ENCODE results near the gene OR4M1.
"Not testable (repeated sequence)": the region's sequence is repeated elsewhere in the genome, so short reads cannot be mapped to it uniquely, and the experiment has no call there.

OR4M1 gene, protein sequence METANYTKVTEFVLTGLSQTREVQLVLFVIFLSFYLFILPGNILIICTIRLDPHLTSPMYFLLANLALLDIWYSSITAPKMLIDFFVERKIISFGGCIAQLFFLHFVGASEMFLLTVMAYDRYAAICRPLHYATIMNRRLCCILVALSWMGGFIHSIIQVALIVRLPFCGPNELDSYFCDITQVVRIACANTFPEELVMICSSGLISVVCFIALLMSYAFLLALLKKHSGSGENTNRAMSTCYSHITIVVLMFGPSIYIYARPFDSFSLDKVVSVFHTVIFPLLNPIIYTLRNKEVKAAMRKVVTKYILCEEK

DNA sequence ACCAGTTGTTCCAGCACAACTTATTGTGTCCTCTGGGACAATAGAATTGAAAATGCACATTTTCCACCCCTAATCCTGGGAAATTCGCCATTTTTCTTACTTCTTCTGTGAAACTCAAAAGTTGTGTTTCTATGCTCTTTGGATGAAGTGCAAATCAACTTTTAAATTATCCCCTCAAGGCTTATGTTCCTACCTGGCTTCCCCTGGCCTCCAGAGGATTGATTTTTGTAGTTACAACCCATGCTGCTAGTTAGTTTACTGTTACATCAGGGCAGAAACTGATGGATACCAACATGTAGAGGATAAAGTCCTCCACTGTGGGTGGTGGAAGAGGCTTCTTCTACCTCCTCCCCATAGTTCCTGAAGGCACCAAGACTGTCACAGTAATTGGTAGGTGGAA lies at the start of gene OR4M1:
Gene OR4M1, plus strand, starts transcription at position 301 of the 400 bp plus-strand sequence. CDS start 6,819 bp downstream, outside the sequence.
- not testable (repeated sequence) for H3K4me3 ChIP-seq; DNase-seq (ENCODE audit: low spot score); H3K27ac ChIP-seq

DNA sequence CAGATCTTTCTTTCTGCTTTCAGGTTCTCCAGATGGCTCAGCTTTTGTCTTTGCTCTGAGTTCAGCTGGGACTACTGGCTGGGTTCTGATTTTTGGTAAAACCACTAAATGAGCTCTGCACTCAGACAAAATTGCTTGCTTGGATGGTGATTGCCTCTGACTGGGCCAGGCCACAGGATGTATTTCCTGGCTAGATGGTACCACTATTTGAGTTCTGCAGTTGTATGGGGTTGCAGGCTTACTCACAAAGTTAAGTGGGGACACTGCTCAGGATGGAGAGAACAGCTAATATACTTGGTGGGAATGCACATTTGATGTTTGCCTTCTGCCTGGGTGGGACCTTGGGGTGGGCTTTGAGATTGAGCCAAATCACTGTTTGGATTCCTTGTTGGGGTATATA lies 43.9 kb upstream of the OR4M1 start:
- TF ChIP-seq, protein P1, sequence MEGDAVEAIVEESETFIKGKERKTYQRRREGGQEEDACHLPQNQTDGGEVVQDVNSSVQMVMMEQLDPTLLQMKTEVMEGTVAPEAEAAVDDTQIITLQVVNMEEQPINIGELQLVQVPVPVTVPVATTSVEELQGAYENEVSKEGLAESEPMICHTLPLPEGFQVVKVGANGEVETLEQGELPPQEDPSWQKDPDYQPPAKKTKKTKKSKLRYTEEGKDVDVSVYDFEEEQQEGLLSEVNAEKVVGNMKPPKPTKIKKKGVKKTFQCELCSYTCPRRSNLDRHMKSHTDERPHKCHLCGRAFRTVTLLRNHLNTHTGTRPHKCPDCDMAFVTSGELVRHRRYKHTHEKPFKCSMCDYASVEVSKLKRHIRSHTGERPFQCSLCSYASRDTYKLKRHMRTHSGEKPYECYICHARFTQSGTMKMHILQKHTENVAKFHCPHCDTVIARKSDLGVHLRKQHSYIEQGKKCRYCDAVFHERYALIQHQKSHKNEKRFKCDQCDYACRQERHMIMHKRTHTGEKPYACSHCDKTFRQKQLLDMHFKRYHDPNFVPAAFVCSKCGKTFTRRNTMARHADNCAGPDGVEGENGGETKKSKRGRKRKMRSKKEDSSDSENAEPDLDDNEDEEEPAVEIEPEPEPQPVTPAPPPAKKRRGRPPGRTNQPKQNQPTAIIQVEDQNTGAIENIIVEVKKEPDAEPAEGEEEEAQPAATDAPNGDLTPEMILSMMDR (IDR thresholded peaks at IDR 0.05), result no peak
- no peak overlapping the region for H3K27ac ChIP-seq
- no peak overlapping the region for H3K4me3 ChIP-seq
- DNase-seq (ENCODE audit: low spot score), result no peak

DNA sequence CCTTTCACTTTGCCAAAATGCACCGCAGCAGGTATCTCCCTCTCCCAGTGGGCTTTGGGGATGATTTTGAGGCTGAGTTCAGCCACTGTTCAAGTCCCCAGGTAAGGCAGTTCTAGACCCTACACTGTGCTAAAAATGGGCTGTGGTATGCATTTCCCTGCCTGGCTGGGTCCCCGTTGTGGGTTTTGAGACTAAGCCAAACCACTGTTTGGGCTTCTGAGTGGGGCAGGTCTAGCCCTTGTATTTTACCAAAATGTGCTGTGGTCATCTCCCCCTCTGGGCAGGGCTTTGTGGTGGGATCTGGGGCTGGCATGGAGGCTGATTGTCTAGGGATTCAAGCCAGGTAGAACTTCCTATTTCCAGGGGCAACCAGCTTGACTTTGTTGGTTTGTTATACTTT lies 43.5 kb upstream of the OR4M1 start:
- TF ChIP-seq, protein P1 (IDR thresholded peaks at IDR 0.05), result no peak
- Histone ChIP-seq H3K4me3 (no peak overlapping the region), H3K27ac (no peak overlapping the region)
- no peak for DNase-seq (ENCODE audit: low spot score)

DNA sequence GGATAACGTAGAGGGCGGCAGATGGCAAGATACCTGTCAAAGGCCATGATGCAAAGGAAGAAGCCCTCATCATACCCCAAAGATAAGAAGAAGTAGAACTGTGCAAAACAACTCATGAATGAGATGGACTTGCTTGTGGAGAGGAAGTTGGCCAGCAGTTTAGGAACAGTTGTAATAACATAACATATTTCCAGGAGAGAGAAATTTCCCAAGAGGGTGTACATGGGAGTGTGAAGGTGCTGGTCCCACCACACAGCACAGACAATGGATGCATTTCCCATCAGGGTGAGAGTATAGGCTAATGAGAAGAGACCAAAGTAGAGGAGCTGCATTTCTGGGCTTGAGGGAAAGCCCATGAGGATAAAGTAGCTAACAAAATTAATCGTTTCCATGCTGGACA lies 39.4 kb upstream of the OR4M1 start:
- not testable (repeated sequence) for H3K27ac ChIP-seq; DNase-seq (ENCODE audit: low spot score); H3K4me3 ChIP-seq

DNA sequence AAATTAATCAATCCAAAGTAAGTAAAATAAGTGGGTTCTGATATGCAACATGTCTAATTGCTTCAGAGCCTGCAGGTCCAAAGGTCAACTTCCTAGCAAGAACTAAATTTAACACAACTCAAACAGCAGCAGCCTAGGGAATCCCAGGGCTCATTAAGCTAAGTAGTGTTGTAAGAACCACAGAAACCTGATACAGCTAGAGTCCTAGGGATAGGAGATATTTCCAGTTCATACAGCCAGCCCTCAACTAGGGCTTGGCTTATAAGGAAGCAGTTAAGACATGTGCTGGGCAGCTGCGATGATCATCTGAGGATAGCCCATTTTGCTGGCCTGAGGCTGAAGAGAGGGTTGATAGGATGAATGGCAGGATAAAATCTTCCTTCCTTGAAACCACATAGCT lies 30.0 kb upstream of the OR4M1 start, which contains the start of gene OR4Q3:
Gene OR4Q3, plus strand, starts transcription at position 316 of the 400 bp plus-strand sequence.
- no peak within 1 kb of the TSS for H3K4me3 ChIP-seq
- TF ChIP-seq, protein P1 (IDR thresholded peaks at IDR 0.05), result no peak
- no peak for DNase-seq (ENCODE audit: low spot score)
- no peak within 1 kb of the TSS for H3K27ac ChIP-seq

DNA sequence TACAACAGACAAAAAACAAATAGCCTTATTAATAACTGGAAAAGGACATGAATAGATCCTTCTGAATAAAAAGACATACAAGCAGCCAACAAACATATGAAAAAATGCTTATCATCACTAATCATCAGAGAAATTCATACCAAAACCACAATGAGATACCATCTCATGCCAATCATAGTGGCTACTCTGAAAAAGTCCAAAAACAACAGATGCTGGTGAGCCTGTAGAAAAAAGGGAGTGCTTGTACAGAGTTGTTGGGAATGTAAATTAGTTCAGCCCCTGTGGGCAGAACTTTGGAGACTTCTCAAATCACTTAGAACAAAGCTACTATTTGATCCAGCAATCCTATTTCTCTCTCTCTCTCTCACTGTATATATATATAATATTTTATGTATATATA lies 21.0 kb upstream of the OR4M1 start:
- H3K4me3 ChIP-seq; H3K27ac ChIP-seq; DNase-seq (ENCODE audit: low spot score): not testable (repeated sequence)

DNA sequence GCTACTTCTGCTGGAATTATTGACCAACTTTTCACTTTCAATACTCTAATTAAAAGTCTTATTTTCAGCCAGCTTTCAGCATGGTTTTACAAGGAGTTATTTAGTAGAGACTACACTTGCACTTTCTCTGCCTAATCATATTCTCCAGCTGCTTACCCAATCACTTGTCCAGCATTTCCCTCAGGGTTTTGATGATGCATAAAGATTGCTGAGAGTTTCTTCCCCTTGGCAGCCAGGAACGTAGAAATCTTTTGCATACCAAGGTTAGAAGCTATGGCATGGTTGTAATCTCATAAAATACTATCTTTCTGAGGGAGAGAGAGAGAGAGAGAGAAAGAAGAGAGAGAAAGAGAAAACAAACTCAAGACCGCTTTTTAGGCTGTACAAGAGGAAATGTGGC lies 19.1 kb upstream of the OR4M1 start:
- Histone ChIP-seq H3K27ac (no peak overlapping the region), H3K4me3 (no peak overlapping the region)
- TF ChIP-seq, protein P1 (IDR thresholded peaks at IDR 0.05), result no peak
- DNase-seq (ENCODE audit: low spot score), result no peak

DNA sequence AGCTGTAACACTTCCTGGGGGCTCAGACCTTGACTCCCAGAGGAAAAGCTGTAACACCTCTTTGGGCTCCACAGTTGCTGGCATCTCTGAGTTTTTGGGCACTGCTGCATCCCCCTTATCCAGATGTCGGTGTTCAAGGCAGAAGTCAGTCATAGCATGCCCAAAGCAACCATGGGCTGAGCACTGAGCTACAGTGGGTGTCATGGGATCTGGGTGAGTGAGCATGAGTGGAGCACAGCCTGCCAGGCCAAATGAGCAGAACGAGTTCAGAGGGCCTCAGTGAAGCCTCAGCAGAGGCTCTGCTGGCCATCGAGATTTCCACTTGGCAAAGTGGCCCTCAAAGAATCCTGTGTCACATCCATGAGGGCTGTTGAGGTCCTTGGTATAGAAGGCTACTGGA lies 1.8 kb upstream of the OR4M1 start:
- not testable (repeated sequence) for H3K27ac ChIP-seq; H3K4me3 ChIP-seq; DNase-seq (ENCODE audit: low spot score)

DNA sequence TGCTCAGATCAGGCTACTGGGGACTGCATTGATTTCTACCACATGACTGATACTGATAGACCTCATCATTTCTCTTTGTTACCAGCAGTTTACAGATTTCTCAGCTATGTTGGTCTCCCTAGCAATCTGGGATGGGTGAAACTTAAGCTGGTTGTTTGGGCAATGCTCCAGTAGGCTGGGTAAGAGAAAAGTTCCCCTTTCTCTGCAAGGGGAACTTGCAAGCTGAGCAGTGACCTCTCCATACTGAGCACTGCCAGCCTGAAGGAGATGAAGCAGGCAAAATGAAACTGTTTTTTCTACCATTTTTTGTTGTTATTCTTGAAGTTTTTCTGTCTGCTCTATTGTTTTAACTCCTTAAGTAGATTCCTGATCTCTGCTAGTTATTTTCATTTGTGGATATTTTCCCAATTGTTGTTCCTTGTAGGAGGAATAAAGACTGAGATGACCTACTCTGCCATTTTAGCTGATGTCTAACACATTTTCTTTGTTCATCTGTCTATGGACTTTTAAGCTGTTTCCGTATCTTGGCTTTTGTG lies 1.3 kb upstream of the OR4M1 start:
- no peak for DNase-seq (ENCODE audit: low spot score)
- TF ChIP-seq, protein P1 (IDR thresholded peaks at IDR 0.05), result no peak
- H3K27ac ChIP-seq, result no peak overlapping the region
- H3K4me3 ChIP-seq, result no peak overlapping the region

DNA sequence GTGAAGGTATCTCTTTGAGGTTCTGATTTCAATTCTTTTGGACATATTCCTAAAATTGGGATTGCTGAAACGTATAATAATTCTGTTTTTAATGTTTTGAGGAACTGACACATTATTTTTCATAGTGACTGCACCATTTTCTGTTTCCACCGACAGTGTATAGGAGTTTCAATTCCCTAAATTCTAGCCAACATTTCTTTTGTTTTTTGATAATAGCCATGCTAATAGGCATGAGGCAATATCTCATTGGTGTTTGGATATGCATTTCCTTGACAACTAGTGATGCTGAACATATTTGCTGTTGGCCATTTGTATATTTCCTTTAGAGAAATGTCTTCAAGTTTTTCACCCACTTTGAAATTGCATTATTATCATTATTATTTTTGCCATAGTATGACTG lies 850 bp upstream of the OR4M1 start:
- not testable (repeated sequence) for DNase-seq (ENCODE audit: low spot score); H3K4me3 ChIP-seq; H3K27ac ChIP-seq

Measured in coronary artery (tissue), 2 donors.